Activated T-cell treated with anti-CD3 and anti-CD28 coated beads, Interleukin-2, amount 50 U/mL, for 1 hour (primary cell): ENCODE results near the gene SST.
"Not testable (repeated sequence)": the region's sequence is repeated elsewhere in the genome, so short reads cannot be mapped to it uniquely, and the experiment has no call there.

ENCODE experiments used
- DNase-seq: peaks from one replicate; pipeline ENCODE4 v3.0.0-alpha.2; 2020

The SST gene

GRCh38 chr3:187681756-187682155 lies 11.6 kb upstream of the SST start:
- not testable (repeated sequence) for DNase-seq

- DNase-seq: peak; percentile 65
Measured at GRCh38 chr3:187679638-187680396, 9.6 kb upstream of the SST start.

GRCh38 chr3:187678726-187679268 lies 8.6 kb upstream of the SST start:
- no peak for DNase-seq

GRCh38 chr3:187677604-187678003 lies 7.4 kb upstream of the SST start:
- DNase-seq: no peak

DNA sequence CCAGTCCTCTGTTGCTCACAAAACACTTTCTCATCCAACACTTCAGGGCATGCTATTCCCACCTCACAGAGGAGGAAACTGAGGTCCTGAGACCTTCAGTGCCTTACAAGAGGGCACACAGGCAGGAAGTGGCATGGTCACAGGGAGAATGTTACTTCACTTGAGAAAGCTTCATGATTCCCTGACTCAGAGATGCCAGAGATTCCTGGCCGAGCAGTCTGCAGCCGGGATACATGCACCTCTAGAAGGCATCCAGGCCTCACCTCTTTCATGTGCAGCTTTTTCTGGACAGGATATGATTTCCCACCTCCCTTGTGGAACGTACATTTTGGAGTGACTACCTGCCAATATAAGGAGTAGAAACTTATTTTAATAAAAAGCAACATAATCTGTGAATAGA lies 2.8 kb upstream of the SST start:
- no peak for DNase-seq

DNA sequence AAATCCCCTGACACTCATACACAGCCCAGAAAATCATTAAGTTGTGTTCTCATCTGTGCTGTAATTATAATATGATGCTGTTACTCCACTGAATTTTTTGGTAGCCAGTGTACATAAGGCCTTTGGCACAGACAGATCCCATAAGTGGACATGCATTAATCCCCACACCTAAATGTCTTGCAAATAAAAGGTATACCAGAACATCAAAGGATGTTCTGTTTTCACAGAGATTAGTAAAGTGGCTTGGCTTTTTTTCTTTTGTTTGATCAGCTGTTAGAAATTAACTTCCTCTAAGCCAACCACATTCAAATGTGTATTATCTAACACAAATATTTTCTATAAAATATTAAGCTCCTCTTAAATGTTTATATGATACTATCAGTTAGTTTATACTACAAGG lies 2.7 kb downstream of the SST start:
- no peak for DNase-seq

- DNase-seq: no peak
Measured at GRCh38 chr3:187665764-187666402, 4.3 kb downstream of the SST start.

DNA sequence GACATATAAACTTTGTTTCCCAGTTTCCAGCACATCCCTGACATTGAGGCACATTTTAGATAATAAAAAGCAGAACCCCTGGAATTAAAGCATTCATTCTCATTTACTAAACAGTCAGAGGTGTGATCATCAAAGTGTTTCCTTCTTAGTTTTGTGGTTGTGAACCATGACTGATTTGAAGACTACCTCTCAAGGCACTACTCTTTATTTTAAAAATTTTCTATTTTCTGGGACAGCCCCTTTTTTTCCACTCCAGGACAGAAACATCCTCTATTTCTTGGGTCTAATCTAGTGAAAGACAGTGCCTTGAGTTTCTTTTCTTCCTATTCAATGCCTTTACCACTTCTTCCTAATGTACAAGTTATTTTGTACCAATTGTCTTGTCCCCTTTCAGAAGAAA lies 5.2 kb downstream of the SST start:
- no peak for DNase-seq

DNA sequence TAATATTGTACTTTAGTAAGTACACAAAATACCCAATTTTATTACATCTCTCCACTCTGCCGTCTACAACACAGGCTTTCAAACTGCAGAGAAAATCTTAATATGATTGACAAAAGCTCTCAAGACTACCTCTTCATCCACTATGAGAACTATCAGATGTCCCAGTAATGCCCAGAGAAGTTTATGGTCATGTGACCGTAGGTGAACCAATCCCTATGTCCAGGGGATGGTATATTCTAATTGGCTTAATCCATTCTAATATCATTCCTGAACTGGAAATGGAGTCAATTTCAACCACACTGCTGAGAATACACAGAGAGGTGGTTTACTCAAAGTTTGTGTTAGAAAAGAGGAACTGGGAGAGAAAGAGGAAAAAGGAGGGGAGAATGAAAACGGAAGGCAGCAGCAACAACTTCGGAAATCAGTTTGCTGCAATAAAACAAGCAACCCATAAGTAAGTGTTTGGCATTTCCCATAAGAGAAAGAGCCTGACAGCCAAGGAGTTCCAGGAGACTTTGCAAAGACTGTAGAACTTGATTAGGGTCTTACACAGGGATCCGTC lies 7.3 kb downstream of the SST start:
- no peak for DNase-seq

DNA sequence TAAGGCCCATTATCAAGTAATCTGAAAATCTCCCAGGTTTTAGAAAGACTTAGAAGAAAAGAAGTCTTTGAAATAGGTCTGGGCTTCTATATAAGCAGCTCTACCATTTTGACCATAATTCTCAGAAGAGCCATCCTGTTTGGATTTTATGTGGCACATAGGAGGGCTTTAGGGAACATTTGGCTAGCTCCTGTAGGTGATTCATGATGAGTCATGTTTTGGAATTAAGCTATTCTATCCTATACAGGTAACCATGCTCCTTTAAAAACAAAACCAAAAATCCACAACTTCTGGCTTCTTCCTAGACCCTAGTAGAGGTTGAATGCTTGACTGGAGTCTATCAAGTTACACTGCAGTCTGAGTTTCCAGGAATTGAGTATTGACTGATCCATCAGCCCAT lies 8.9 kb downstream of the SST start:
- DNase-seq: no peak

DNA sequence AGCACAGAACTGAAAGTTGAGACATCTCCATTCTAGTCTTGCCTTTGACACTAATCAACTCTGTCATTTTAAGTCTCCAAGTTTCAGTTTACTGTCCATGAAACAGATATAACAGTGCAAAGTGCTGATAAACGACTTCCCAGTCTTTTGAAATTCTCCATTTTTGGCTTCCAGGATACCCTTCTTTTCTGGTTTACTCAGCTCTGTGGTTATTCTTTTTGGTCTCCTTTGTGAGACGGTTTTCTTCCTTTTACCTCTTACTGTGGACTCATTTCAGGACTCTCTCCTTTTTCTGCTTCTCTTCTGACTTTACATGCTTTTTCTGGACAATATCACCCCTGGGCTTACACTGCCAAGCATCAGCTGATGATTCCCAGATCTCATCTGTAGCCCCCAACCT lies 18.9 kb downstream of the SST start:
- no peak for DNase-seq

GRCh38 chr3:187648177-187648576 lies 22.0 kb downstream of the SST start:
- no peak for DNase-seq

GRCh38 chr3:187646906-187647660 lies 23.1 kb downstream of the SST start:
- no peak for DNase-seq

- not testable (repeated sequence) for DNase-seq
Measured at GRCh38 chr3:187645379-187645778, 24.8 kb downstream of the SST start.

GRCh38 chr3:187642861-187643260 lies 27.3 kb downstream of the SST start:
- DNase-seq: no peak

GRCh38 chr3:187641320-187642016 lies 28.7 kb downstream of the SST start:
- DNase-seq: no peak

DNA sequence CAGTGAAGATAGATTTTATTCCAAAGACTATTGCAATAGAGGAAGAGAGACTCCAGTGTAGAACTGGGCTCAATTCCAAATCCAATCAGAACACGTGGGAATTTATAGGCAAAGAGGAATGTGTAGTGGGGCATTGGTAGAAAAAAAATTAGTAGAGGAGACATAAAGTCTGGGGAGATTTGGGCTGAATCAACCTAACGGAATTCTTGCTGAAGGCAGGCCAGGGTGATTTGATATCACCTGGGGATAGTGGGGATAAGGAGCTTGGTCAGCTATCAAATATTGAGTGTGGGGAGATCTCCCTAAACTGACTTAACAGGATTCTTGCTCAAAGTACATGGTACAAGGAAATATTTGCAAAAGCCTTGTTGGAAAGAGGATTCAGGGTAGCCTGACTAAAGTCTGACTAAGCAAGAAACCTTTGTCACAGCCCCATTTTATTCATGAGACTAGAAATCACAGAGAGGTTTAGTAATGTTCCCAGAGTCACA lies 29.6 kb downstream of the SST start:
- no peak for DNase-seq

- no peak for DNase-seq
Measured at GRCh38 chr3:187639927-187640568, 30.1 kb downstream of the SST start.

DNA sequence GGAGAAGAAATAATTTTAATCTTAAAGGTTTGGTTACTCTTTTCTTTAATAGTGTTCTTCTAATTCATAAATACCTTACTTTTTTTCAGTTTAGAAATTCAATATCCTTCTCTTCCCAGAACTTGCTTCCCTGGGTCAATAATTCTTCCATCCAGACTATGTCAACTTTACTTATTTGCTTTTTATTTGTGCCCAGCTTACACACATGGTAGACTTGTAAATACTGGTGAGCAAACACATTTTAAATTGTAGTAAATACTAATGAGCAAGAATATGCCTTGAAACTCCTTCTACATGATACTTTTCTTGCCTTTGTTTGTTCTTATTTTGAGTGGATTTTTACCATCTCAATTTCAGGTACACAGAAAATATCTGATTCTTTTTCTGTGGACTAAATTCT lies 33.7 kb downstream of the SST start:
- no peak for DNase-seq

DNA sequence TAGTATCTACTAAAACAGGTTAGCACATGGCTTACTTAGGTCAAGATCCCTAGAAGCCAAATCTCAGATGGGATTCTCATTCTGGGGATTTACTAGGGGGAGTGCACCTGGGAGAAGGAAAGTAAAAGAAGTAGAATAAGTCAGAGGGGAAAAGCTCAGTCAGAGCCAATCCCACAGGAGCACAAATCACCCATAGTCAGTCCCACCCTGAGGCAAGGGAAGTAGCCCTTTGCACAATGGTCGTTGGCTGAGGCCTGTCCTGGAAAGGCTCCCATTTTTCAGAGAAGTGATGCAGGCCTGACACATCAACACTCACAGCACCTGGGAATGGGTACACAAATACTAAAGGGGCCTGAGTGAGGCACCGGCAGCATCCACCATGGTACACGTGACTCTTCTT lies 39.8 kb downstream of the SST start:
- no peak for DNase-seq

DNA sequence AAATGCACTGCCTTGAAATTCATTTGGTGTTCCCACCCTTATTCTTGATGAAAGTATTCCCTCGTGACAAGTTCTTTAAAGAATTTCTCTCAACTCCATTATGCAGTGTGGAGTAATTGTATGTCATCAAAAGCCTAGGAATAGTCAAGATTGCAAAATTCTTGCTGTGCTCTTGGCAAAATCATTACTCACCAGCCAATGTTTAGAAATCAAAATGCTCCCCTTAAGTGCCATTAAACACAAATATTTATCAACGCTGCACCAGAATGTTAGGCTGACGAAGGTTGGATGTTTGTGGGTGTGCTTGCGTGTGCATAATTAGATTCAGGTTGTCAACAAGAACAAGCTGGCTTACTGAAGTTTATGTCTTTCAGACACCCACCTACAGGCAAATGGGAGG lies 40.5 kb downstream of the SST start:
- DNase-seq: no peak

DNA sequence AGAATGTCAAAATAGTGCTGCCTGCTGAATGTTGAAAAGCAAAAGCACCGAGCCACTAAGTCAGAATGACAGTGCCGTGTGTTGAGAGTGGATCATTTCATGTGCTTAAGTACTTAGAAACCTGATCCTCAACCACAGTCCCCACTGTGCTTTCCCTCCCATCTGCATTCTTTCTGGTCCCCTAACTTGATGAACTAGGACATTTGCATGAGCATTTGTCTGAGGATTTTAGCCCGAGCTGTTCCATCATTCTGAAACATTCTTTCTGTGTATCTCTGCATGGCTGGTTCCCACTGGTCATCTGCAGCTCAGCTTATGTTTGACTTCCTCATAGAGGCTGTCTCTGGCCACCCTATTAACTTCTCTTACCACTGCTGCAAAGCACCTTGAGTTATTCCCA lies 42.0 kb downstream of the SST start:
- DNase-seq: no peak
